ENCODE measurements around the gene CRK.

The CRK gene

GRCh38 chr17:1385861-1386260 is 70.2 kb downstream of the CRK start:
- no peak for DNase-seq (ENCODE audit: low read depth in 1 of 2, low spot score in 1 of 2)
- TF ChIP-seq GABPA (IDR thresholded peaks at IDR 0.05; ENCODE audit: low read depth) (no peak), REST (IDR thresholded peaks at IDR 0.05; ENCODE audit: insufficient replicate concordance, low read depth) (no peak), POLR2AphosphoS5 (IDR thresholded peaks at IDR 0.05; ENCODE audit: low read depth) (no peak), CTCF (IDR thresholded peaks at IDR 0.05; ENCODE audit: insufficient read depth, low read length) (no peak), SPI1 (IDR thresholded peaks at IDR 0.05; ENCODE audit: borderline replicate concordance, low read depth) (no peak)
- H3K27me3 ChIP-seq (ENCODE audit: insufficient read depth, poor library complexity, severe bottlenecking) = no peaks in the 10 kb centered on the region
- no peak overlapping the region for H3K27ac ChIP-seq (replicated peaks)
- no peak overlapping the region for H3K4me3 ChIP-seq (replicated peaks; ENCODE audit: insufficient read depth, low read length)

- no peak for DNase-seq (ENCODE audit: low read depth in 1 of 2, low spot score in 1 of 2)
- Histone ChIP-seq H3K27me3 (ENCODE audit: insufficient read depth, poor library complexity, severe bottlenecking) (no peaks in the 10 kb centered on the region), H3K4me3 (replicated peaks; ENCODE audit: insufficient read depth, low read length) (no peak overlapping the region), H3K27ac (replicated peaks) (no peak overlapping the region)
- TF ChIP-seq SPI1 (IDR thresholded peaks at IDR 0.05; ENCODE audit: borderline replicate concordance, low read depth) = no peak
- no peak for TF ChIP-seq REST (IDR thresholded peaks at IDR 0.05; ENCODE audit: insufficient replicate concordance, low read depth)
- TF ChIP-seq POLR2AphosphoS5 (IDR thresholded peaks at IDR 0.05; ENCODE audit: low read depth) = no peak
- TF ChIP-seq CTCF (IDR thresholded peaks at IDR 0.05; ENCODE audit: insufficient read depth, low read length) = no peak
- no peak for TF ChIP-seq GABPA (IDR thresholded peaks at IDR 0.05; ENCODE audit: low read depth)
Measured at GRCh38 chr17:1384905-1385435, 71.1 kb downstream of the CRK start.

GRCh38 chr17:1379930-1380313 is 76.1 kb downstream of the CRK start:
- no peak for DNase-seq (ENCODE audit: low read depth in 1 of 2, low spot score in 1 of 2)
- H3K27me3 ChIP-seq (ENCODE audit: insufficient read depth, poor library complexity, severe bottlenecking) = no peaks in the 10 kb centered on the region
- TF ChIP-seq REST (IDR thresholded peaks at IDR 0.05; ENCODE audit: insufficient replicate concordance, low read depth) (no peak), GABPA (IDR thresholded peaks at IDR 0.05; ENCODE audit: low read depth) (no peak), SPI1 (IDR thresholded peaks at IDR 0.05; ENCODE audit: borderline replicate concordance, low read depth) (no peak), POLR2AphosphoS5 (IDR thresholded peaks at IDR 0.05; ENCODE audit: low read depth) (no peak), CTCF (IDR thresholded peaks at IDR 0.05; ENCODE audit: insufficient read depth, low read length) (no peak)
- no peak overlapping the region for H3K27ac ChIP-seq (replicated peaks)
- H3K4me3 ChIP-seq (replicated peaks; ENCODE audit: insufficient read depth, low read length) = no peak overlapping the region

All from HL-60 (cell line).